ENCODE data around the gene NPIPB4.
"Not testable (repeated sequence)": the region's sequence is repeated elsewhere in the genome, so short reads cannot be mapped to it uniquely, and the experiment has no call there.

DNA sequence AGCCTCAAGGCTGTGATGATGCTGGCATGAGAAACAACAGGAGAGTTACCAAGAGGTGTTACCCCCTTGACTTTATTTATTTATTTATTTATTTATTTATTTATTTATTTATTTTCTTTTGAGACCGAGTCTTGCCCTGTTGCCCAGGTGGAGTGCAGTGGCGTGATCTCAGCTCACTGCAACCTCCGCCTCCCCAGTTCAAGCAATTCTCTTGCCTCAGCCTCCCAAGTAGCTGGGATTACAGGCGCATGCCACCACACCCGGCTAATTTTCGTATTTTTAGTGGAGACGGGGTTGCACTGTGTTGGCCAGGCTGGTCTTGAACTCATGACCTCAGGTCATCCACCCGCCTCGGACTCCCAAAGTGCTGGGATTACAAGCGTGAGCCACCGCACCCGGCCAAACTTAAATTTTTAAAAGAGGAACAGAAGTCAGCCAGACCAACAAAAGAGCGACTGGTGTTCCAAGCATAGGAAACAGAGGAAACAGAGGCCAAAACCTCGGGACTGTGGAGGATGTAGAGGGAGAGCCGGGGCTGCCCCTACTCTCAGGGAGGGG lies 36.6 kb downstream of the NPIPB4 start:
- TF ChIP-seq POLR2A (IDR thresholded peaks at IDR 0.05; ENCODE audit: extremely low read depth, insufficient read length); MYC (IDR thresholded peaks at IDR 0.05; ENCODE audit: low read depth, low read length): not testable (repeated sequence)
- TF ChIP-seq, protein P1, sequence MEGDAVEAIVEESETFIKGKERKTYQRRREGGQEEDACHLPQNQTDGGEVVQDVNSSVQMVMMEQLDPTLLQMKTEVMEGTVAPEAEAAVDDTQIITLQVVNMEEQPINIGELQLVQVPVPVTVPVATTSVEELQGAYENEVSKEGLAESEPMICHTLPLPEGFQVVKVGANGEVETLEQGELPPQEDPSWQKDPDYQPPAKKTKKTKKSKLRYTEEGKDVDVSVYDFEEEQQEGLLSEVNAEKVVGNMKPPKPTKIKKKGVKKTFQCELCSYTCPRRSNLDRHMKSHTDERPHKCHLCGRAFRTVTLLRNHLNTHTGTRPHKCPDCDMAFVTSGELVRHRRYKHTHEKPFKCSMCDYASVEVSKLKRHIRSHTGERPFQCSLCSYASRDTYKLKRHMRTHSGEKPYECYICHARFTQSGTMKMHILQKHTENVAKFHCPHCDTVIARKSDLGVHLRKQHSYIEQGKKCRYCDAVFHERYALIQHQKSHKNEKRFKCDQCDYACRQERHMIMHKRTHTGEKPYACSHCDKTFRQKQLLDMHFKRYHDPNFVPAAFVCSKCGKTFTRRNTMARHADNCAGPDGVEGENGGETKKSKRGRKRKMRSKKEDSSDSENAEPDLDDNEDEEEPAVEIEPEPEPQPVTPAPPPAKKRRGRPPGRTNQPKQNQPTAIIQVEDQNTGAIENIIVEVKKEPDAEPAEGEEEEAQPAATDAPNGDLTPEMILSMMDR (IDR thresholded peaks at IDR 0.05; ENCODE audit: low read depth, low read length), result not testable (repeated sequence)
- TF ChIP-seq, protein P2, sequence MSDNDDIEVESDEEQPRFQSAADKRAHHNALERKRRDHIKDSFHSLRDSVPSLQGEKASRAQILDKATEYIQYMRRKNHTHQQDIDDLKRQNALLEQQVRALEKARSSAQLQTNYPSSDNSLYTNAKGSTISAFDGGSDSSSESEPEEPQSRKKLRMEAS (IDR thresholded peaks at IDR 0.05; ENCODE audit: low read depth, low read length), result not testable (repeated sequence)

All from NB4 (cell line).